GM12878 (cell line): ENCODE measurements around the gene TBC1D10A.

ENCODE experiments used
- SMAD1 ChIP-seq: fragments of 450-650 bp; IDR thresholded peaks from 2 replicates; pipeline ENCODE4 v1.6.1; 2018; ENCODE audit warnings: mild to moderate bottlenecking, low read depth; ENCODE audit not compliant: partially characterized antibody
- SP1 ChIP-seq: IDR thresholded peaks from one replicate; pipeline ENCODE4 v1.6.1; 2011; ENCODE audit warnings: low read depth, low read length

GRCh38 chr22:30299322-30299721 is 27.4 kb downstream of the TBC1D10A start:
- TF ChIP-seq SMAD1 (no peak), SP1 (no peak)
